GM21786 (cell line): ENCODE data around the gene TRAPPC10.
"Not testable (repeated sequence)": the region's sequence is repeated elsewhere in the genome, so short reads cannot be mapped to it uniquely, and the experiment has no call there.

Experiments
- ATAC-seq: cut with Tn5 transposase; IDR thresholded peaks from one replicate; pipeline ENCODE4 v1.9.1; 2021; ENCODE audit not compliant: unreplicated experiment

Gene TRAPPC10

GRCh38 chr21:44084496-44085241 is 72.6 kb downstream of the TRAPPC10 start:
- ATAC-seq = no peak

DNA sequence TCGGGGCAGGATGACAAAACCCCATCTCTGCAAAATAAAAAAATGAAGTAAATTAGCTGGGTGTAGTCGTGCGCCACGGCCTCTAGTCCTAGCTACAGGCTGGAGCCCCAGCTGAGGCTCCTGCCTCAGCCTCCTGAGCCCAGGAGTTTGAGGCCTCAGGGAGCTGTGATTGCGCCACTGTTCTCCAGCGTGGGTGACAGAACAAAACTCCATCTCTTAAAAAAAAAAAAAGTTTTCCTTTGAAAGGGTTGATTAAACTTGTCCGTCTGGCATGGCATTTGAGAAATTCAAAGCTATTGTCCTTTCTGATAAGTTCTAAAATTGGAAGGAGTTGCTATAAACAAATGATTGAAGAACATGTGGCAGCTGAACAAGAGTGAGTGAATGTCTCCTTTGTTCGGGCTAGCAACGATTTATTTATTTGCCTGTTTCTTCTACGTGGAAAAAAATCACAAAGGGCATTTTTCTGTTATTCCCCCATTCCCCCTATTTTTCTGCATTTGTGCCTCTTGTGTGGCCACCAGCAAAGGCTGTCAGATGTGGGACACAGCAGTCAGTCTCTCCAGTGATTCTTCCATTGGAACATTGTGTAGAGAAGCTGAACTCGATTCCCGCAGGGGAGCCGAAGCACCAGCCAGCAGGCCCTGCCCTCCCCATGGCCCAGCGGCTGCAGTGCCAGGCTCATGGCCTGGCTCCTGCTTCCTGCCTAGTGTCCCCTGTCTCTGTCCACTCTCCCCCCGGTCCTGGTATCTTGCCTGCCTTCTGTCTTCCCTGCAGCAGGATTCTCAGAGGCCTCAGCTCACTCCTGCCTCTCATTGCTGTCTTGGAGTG is 73.6 kb downstream of the TRAPPC10 start:
- ATAC-seq = no peak

- no peak for ATAC-seq
Observed at GRCh38 chr21:44086636-44087425, 74.7 kb downstream of the TRAPPC10 start.

- ATAC-seq = no peak
Observed at GRCh38 chr21:44087426-44088400, 75.6 kb downstream of the TRAPPC10 start.

GRCh38 chr21:44088401-44088780 is 76.3 kb downstream of the TRAPPC10 start:
- ATAC-seq = no peak

DNA sequence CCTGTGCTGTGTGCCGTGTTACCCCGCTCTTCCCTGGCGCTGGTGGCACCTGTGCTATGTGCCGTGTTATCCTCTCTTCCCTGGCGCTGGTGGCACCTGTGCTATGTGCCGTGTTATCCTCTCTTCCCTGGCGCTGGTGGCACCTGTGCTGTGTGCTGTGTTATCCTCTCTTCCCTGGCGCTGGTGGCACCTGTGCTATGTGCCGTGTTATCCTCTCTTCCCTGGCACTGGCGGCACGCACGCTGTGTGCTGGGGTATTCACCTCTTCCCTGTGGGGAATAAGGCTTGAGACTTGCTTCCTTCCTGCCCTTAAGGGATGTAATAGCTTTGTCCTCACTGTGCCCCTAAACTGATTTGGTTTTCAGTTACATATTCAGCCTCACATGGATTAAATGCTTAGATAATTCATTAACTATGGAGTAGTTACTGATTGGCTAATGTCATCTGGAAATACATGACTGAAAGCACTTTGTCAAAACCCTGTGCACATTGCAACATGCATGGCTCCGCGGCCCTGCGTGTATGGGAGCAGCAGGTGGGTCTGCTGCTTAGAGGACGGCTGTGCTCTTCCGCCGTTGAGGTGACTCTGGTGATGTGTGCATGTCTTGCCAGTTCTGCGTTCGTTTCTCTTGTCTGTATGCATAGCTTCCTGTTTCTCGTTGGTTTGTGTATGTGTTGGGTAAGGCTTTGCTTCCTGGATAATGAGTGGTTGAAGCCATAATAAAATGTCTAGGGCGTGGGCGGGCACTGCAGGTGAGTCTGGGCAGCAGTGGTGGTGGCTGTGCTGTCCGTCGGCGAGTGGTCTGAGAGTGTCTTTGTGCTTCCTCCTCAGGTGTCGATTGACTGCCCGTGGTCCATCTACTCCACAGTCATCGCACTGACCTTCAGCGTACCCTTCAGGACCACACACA is 77.1 kb downstream of the TRAPPC10 start:
- ATAC-seq = no peak

DNA sequence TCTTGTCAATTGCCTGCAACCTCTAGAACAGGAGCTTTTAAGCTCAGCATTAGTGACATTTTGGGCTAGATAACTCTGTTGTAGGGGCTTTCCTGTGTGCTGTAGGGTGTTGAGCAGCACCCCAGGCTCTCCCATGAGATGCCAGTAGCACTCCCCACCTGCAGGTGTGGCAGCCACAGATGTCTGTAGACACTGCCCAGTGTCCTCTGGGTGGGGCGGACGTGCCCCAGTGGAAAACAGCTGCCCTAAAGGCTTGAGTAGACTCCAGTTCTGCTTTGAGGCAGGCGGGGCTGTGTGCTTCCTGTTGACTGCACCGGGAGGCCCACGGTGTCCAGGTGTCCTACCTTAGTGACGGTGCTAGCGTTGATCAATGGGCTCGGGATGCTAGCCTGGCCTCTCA is 78.2 kb downstream of the TRAPPC10 start:
- ATAC-seq = no peak

GRCh38 chr21:44092211-44092610 is 80.1 kb downstream of the TRAPPC10 start:
- no peak for ATAC-seq

DNA sequence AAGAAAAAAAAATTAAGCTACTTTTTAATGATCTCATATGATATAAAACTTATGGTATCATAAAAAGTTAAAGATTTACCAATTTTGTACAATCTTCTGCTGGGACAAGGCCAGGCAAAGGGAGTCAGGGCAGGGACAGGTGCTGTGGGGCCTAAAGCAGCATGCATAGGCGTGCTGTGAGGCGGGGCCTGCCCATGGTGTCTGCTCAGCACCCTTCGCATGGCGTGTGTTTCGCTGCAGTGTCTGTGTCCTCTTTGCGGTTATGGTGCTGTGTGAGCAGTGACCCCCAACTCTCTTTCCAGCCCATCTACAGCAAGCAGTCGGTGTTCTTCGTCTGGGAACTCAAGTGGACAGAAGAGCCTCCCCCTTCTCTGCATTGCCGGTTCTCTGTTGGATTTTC is 81.7 kb downstream of the TRAPPC10 start:
- ATAC-seq = no peak

DNA sequence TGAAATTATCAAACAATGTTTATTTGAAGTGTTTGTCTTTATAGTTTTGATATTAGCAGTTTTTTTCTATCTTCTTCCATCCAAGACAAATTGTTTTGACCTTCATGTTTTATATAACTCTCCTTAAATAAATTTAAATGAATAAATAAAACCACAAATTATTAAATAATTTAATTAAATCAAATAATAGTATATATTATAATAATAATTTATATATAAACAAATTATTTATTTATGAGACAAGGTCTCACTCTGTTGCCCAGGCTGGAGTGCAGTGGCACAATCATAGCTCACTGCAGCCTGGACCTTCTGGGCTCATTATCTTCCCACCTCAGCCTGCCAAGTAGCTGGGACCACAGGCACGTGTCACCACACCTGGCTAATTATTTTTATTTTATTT is 82.7 kb downstream of the TRAPPC10 start:
- ATAC-seq = no peak

- ATAC-seq = not testable (repeated sequence)
Observed at GRCh38 chr21:44098507-44098906, 86.4 kb downstream of the TRAPPC10 start.

GRCh38 chr21:44098964-44099363 is 86.9 kb downstream of the TRAPPC10 start:
- not testable (repeated sequence) for ATAC-seq

DNA sequence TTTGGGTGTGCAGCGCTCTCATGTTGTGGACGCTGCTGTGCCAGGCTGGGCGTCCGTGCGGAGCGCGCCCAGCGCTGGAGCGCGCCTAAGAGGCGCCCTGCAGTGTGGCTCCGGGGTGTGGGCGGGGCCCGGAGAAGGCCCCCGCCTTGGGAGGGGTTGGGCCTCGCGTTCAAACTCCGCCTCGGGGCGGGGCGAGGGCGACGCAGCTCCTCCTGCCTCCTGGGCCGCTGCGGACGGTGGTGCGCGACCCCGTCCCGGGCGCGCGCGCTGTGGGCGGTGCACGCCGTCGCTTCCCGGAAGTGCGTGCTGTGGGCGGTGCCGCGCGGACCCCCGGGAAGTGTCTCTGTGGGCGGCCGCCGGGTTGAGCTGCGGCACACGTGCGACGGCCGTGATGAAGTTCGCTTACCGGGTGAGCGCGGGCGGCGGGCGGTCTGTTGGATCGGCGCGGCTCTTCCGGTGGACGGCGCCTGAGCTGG is 95.0 kb downstream of the TRAPPC10 start, which contains the start of gene PWP2:
PWP2 (plus strand) TSS at position 374 of the 476 bp plus-strand sequence; CDS start at position 392, 18 bp downstream.
- ATAC-seq = peak; percentile 91

GRCh38 chr21:44107589-44107988 is 95.5 kb downstream of the TRAPPC10 start:
- ATAC-seq = not testable (repeated sequence)

DNA sequence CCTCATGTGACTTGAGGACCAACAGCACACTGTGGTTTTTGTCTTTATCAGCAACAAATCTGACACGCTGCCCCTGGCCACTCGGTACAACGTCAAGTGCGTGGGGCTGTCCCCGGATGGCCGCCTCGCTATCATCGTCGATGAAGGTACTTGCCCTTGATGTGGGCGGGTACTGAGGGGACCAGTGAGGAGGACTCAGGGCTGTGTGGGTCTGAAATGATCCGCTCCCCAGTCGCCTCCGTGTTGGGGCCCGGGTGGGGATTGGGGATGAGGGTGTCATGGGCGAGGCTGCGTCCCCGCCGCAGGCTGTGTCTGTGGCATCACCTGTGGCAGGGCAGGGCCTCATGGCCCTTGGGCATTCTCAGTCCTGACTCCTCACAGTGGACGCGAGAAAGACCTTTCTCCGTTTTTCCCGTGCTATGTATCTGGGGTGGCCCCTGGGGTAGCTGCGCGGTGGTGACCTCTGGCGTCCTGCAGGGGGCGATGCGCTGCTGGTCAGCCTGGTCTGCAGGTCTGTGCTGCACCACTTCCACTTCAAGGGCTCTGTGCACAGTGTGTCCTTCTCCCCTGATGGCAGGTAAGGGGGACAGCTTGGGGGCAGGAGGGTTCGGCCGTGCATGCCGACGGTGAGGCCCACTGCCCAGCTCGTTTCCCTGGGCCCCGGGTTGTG is 101.7 kb downstream of the TRAPPC10 start:
- ATAC-seq = not testable (repeated sequence)

GRCh38 chr21:44122131-44122530 is 110.0 kb downstream of the TRAPPC10 start:
- not testable (repeated sequence) for ATAC-seq

- ATAC-seq = not testable (repeated sequence)
Observed at GRCh38 chr21:44127827-44128226, 115.7 kb downstream of the TRAPPC10 start.

DNA sequence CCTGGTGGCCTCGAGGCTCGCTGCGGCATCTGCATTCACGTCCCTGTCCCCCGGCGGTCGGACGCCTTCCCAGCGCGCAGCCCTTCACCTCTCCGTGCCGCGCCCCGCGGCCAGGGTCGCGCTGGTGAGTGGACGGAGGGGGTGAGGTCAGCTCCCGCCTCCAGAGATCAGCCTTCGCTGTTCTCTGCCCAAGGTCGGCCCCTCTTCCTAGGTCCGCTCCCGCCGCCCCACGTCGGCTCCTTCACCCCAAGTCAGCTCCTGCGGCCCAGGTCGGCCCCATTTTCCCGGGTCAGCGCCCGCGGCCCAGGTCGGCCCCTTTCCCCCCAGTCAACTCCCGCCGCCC is 121.6 kb downstream of the TRAPPC10 start:
- not testable (repeated sequence) for ATAC-seq
